Breast epithelium (tissue), 3 donors: ENCODE data around the gene CTIF.

Experiments
- POLR2A ChIP-seq: fragments of 450-650 bp; IDR thresholded peaks from one replicate; pipeline ENCODE4 v1.6.1; 2016; ENCODE audit warnings: antibody characterized with exemption, mild to moderate bottlenecking, moderate library complexity
- POLR2AphosphoS5 ChIP-seq, 3 donors: sonication (generic); formaldehyde crosslinking; IDR thresholded peaks; one replicate each; pipeline ENCODE4 v1.6.1; 2017; ENCODE audit warnings: antibody characterized with exemption in 3 of 3
- TF ChIP-seq, protein P1 (sequence below), 3 donors: fragments of 450-650 bp; IDR thresholded peaks; one replicate each; pipeline ENCODE4 v1.5.1; 2016 to 2017; ENCODE audit warnings: antibody characterized with exemption in 3 of 3, mild to moderate bottlenecking in 3 of 3, moderate library complexity in 3 of 3

DNA sequence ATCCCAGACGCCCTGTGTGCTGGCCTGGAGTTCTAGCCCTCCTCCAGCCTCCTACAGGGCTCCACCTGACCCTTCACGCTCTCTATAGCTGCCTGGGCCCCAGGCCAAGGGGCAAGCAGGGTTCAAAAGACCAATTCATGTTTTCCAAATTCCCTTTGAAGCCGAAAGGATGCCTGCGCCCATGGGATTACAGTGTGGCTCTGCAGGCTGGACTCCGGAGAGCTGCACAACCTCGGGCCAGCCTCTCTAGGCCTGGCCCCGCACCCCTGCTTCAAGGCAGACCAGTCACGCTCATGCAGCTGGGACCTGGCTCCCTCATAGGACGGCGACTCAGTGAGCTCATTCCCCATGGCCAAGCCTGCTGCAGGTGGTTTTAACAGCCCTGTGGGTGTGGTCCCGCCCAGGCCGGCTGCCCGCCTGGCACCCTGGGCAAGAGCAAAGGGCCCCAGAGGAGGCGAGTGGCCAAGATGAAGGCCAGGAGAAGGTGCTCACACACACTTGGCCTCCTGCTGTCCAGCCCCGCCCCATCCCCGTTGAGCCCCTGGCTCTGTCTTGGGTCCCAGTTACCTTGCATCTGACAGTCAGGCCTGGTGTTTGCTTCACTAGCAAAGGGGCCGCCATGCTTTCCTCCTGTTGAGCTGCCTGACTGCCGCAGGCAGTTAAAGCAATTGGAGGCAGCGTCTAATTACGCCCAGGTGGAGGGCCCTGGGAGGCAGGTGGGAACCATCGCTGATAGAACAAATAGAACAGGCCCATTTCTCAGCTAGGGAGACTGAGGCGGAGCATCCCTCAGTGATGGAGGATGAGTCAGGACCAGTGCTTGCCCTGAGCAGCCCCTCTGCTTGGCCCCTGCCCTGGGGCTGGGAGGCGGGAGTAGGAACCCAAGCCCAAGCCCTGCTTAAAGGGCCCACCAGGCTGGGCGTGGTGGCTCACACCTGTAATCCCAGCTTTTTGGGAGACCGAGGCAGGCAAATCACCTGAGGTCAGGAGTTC, 355.1 kb downstream of the CTIF start:
- TF ChIP-seq, protein P1, sequence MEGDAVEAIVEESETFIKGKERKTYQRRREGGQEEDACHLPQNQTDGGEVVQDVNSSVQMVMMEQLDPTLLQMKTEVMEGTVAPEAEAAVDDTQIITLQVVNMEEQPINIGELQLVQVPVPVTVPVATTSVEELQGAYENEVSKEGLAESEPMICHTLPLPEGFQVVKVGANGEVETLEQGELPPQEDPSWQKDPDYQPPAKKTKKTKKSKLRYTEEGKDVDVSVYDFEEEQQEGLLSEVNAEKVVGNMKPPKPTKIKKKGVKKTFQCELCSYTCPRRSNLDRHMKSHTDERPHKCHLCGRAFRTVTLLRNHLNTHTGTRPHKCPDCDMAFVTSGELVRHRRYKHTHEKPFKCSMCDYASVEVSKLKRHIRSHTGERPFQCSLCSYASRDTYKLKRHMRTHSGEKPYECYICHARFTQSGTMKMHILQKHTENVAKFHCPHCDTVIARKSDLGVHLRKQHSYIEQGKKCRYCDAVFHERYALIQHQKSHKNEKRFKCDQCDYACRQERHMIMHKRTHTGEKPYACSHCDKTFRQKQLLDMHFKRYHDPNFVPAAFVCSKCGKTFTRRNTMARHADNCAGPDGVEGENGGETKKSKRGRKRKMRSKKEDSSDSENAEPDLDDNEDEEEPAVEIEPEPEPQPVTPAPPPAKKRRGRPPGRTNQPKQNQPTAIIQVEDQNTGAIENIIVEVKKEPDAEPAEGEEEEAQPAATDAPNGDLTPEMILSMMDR (IDR thresholded peaks at IDR 0.05), result no peak
- TF ChIP-seq POLR2AphosphoS5 (IDR thresholded peaks at IDR 0.05) (no peak), POLR2A (no peak)
